SW 1271 (cell line): ENCODE measurements around the gene PNPLA2.

Experiments used
- DNase-seq, 2 experiments: peaks; one replicate each; lab custom pipeline; 2025; lab: John Stamatoyannopoulos, UW

The PNPLA2 gene

GRCh38 chr11:860234-861104, 41.8 kb downstream of the PNPLA2 start:
- DNase-seq = no peak

GRCh38 chr11:861105-861479, 42.4 kb downstream of the PNPLA2 start:
- DNase-seq = no peak

- DNase-seq = no peak
These were observed 43.5 kb downstream of the PNPLA2 start for GRCh38 chr11:862081-862661.

- DNase-seq = no peak
These were observed 43.9 kb downstream of the PNPLA2 start for GRCh38 chr11:862696-863022.

- no peak for DNase-seq
These were observed 44.6 kb downstream of the PNPLA2 start for GRCh38 chr11:863023-863909.

GRCh38 chr11:863910-864827, 45.5 kb downstream of the PNPLA2 start:
- DNase-seq = no peak

GRCh38 chr11:864898-865297, 46.2 kb downstream of the PNPLA2 start:
- no peak for DNase-seq

- DNase-seq = no peak
These were observed 47.0 kb downstream of the PNPLA2 start for GRCh38 chr11:865462-866430.

- no peak for DNase-seq
These were observed 47.8 kb downstream of the PNPLA2 start for GRCh38 chr11:866481-866880.

- DNase-seq = no peak
These were observed 49.2 kb downstream of the PNPLA2 start for GRCh38 chr11:867856-868358.

GRCh38 chr11:868394-868793, 49.7 kb downstream of the PNPLA2 start:
- DNase-seq = no peak

GRCh38 chr11:868802-869201, 50.1 kb downstream of the PNPLA2 start:
- no peak for DNase-seq

GRCh38 chr11:869399-870126, 50.8 kb downstream of the PNPLA2 start:
- DNase-seq = no peak

GRCh38 chr11:870127-870413, 51.4 kb downstream of the PNPLA2 start:
- peak in 1 of 2 experiments; percentile 14 for DNase-seq

- no peak for DNase-seq
These were observed 51.7 kb downstream of the PNPLA2 start for GRCh38 chr11:870418-870817.

GRCh38 chr11:871472-871871, 52.8 kb downstream of the PNPLA2 start:
- no peak for DNase-seq

GRCh38 chr11:872799-873198, 54.1 kb downstream of the PNPLA2 start:
- DNase-seq = no peak

- no peak for DNase-seq
These were observed 55.0 kb downstream of the PNPLA2 start for GRCh38 chr11:873706-874105.
